GM23248 (cell line): Measurements from ENCODE around the gene ALKBH1. TPM values are rescaled to one million over a fixed set of nuclear protein-coding genes. Genes with fewer than 3 reads are reported as not detected.

Experiments
- DNase-seq: peaks from one replicate; pipeline ENCODE4 v3.0.0-alpha.2; 2015
- H2AFZ ChIP-seq: fragments of 200-600 bp; sonication (generic); 2 replicates; pipeline ENCODE4 v1.6.1; 2016; ENCODE audit warnings: antibody characterized with exemption
- H3F3A ChIP-seq: fragments of 200-600 bp; sonication (generic); 2 replicates; pipeline ENCODE4 v1.6.1; 2016; ENCODE audit warnings: mild to moderate bottlenecking, antibody characterized with exemption, mixed run types; ENCODE audit not compliant: insufficient read depth
- H3K27ac ChIP-seq: fragments of 200-600 bp; sonication (generic); 2 replicates; pipeline ENCODE4 v1.5.1; 2016; ENCODE audit warnings: mild to moderate bottlenecking
- H3K27me3 ChIP-seq: fragments of 200-600 bp; sonication (generic); replicated peaks from 2 replicates; pipeline ENCODE4 v1.6.1; 2016; ENCODE audit warnings: mild to moderate bottlenecking; ENCODE audit not compliant: insufficient read depth
- H3K36me3 ChIP-seq: fragments of 200-600 bp; sonication (generic); 2 replicates; pipeline ENCODE4 v1.6.1; 2016; ENCODE audit warnings: low read depth, mild to moderate bottlenecking
- H3K4me1 ChIP-seq: fragments of 200-600 bp; sonication (generic); 2 replicates; pipeline ENCODE4 v1.6.1; 2016; ENCODE audit warnings: mild to moderate bottlenecking; ENCODE audit not compliant: insufficient read depth
- H3K4me2 ChIP-seq: fragments of 200-600 bp; sonication (generic); one replicate; pipeline ENCODE4 v1.6.1; 2016; ENCODE audit warnings: mild to moderate bottlenecking; ENCODE audit not compliant: unreplicated experiment
- H3K4me3 ChIP-seq: fragments of 200-600 bp; sonication (generic); 2 replicates; pipeline ENCODE4 v1.5.1; 2016; ENCODE audit warnings: mild to moderate bottlenecking
- H3K79me2 ChIP-seq: fragments of 200-600 bp; sonication (generic); 2 replicates; pipeline ENCODE4 v1.6.1; 2016; ENCODE audit warnings: mild to moderate bottlenecking; ENCODE audit not compliant: insufficient read depth
- H3K9ac ChIP-seq: fragments of 200-600 bp; sonication (generic); 2 replicates; pipeline ENCODE4 v1.6.1; 2016; ENCODE audit warnings: mild to moderate bottlenecking
- H3K9me2 ChIP-seq: fragments of 200-600 bp; sonication (generic); 2 replicates; pipeline ENCODE4 v1.6.1; 2016; ENCODE audit warnings: mixed run types, mild to moderate bottlenecking, moderate library complexity; ENCODE audit not compliant: insufficient read depth
- H3K9me3 ChIP-seq: fragments of 200-600 bp; sonication (generic); one replicate; pipeline ENCODE4 v1.6.1; 2017; ENCODE audit warnings: low read depth
- H4K20me1 ChIP-seq: fragments of 200-600 bp; sonication (generic); 2 replicates; pipeline ENCODE4 v1.6.0; 2016; ENCODE audit not compliant: insufficient read depth
- EZH2 ChIP-seq: fragments of 200-600 bp; sonication (generic); IDR thresholded peaks from 2 replicates; pipeline ENCODE4 v1.6.1; 2018; ENCODE audit warnings: antibody characterized with exemption, mild to moderate bottlenecking; ENCODE audit not compliant: insufficient read depth, poor library complexity, severe bottlenecking
- EZH2phosphoT487 ChIP-seq: fragments of 200-600 bp; sonication (generic); IDR thresholded peaks from 2 replicates; pipeline ENCODE4 v1.6.1; 2018; ENCODE audit warnings: antibody characterized with exemption, moderate library complexity, mild to moderate bottlenecking, low read depth; ENCODE audit not compliant: insufficient read depth
- WGBS, 2 experiments: methylation state at CpG; one replicate each; pipeline ENCODE4 v1.1.6; 2015 to 2017; ENCODE audit warnings: low lambda C conversion rate in 2 of 2, low coverage in 1 of 2; ENCODE audit errors: missing lambda C conversion rate in 2 of 2; 5-methylcytosine and 5-hydroxymethylcytosine counted together
- in situ Hi-C: fragments of 300-500 bp; cut with MboI; formaldehyde crosslinking; loops from 2 replicates; pipeline ENCODE4 v1.15.0; 2020
- polyA plus RNA-seq: library from polyadenylated mRNA; unstranded; fragments of >200 nt; fragmentation: Nextera tagmentation; extraction: Ambion mirVana; gene quantifications from 2 replicates; pipeline ENCODE4 v1.2.1, GENCODE V29; 2016
- total RNA-seq: library from RNA; depleted of rRNA; stranded (reverse); fragments of >200 nt; shearing (Covaris generic); gene quantifications from 2 replicates; pipeline ENCODE4 v1.2.3, GENCODE V29; 2014

ALKBH1 gene
- total and polyA plus RNA-seq, 2 experiments from 2014 or later, result 10.2 to 13.4 TPM

GRCh38 chr14:77722301-77722700, 14.5 kb upstream of the ALKBH1 start:
- no peak overlapping the region for H2AFZ ChIP-seq
- in situ Hi-C loops, result no loop called here
- H4K20me1 ChIP-seq, result no peaks in the 10 kb centered on the region
- H3K27me3 ChIP-seq, result no peaks in the 10 kb centered on the region
- H3F3A ChIP-seq, result peaks cover 32% of the 10 kb centered on the region
- H3K4me1 ChIP-seq, result no peaks in the 10 kb centered on the region
- 97% methylated on average over 3 of the region's 3 CpGs for WGBS, 2 experiments
- peaks cover 30% of the 10 kb centered on the region; the same call in 1 of the 2 replicates for H3K79me2 ChIP-seq
- H3K4me2 ChIP-seq, result no peak overlapping the region
- no peaks in the 10 kb centered on the region for H3K9me3 ChIP-seq
- no peak overlapping the region for H3K4me3 ChIP-seq
- no peaks in the 10 kb centered on the region for H3K9me2 ChIP-seq
- H3K9ac ChIP-seq, result no peak overlapping the region
- peaks cover 84% of the 10 kb centered on the region for H3K36me3 ChIP-seq
- TF ChIP-seq EZH2phosphoT487, result no peak
- no peak for DNase-seq
- no peak overlapping the region for H3K27ac ChIP-seq

GRCh38 chr14:77721437-77721836, 13.6 kb upstream of the ALKBH1 start:
- Histone ChIP-seq H3K79me2 (peaks cover 26% of the 10 kb centered on the region; the same call in 1 of the 2 replicates), H2AFZ (no peak overlapping the region), H3K4me3 (no peak overlapping the region), H3K9ac (no peak overlapping the region), H3K27ac (no peak overlapping the region), H3K27me3 (no peaks in the 10 kb centered on the region), H3K4me2 (no peak overlapping the region), H3K9me2 (no peaks in the 10 kb centered on the region), H3K9me3 (no peaks in the 10 kb centered on the region), H3K4me1 (no peaks in the 10 kb centered on the region), H3K36me3 (peaks cover 86% of the 10 kb centered on the region), H3F3A (peaks cover 35% of the 10 kb centered on the region), H4K20me1 (no peaks in the 10 kb centered on the region)
- in situ Hi-C loops, result no loop called here
- DNase-seq, result no peak
- no peak for TF ChIP-seq EZH2phosphoT487
- TF ChIP-seq EZH2, result no peak
- 74 to 79% methylated on average over 5 of the region's 5 CpGs for WGBS, 2 experiments

- H3K27ac ChIP-seq, result no peak overlapping the region
- TF ChIP-seq EZH2 (no peak), EZH2phosphoT487 (no peak)
- WGBS, 2 experiments, result 95 to 97% methylated on average over 5 of the region's 5 CpGs
- no peak for DNase-seq
- in situ Hi-C loops, result no loop called here
- H3K4me2 ChIP-seq, result no peak overlapping the region
- no peak overlapping the region for H3K4me3 ChIP-seq
- H3K9me3 ChIP-seq, result no peaks in the 10 kb centered on the region
- peaks cover 41% of the 10 kb centered on the region for H3K79me2 ChIP-seq
- no peaks in the 10 kb centered on the region for H4K20me1 ChIP-seq
- no peaks in the 10 kb centered on the region for H3K9me2 ChIP-seq
- peaks cover 45% of the 10 kb centered on the region for H3F3A ChIP-seq
- no peak overlapping the region for H3K9ac ChIP-seq
- peaks cover 80% of the 10 kb centered on the region for H3K36me3 ChIP-seq
- H2AFZ ChIP-seq, result no peak overlapping the region
- no peaks in the 10 kb centered on the region for H3K27me3 ChIP-seq
- H3K4me1 ChIP-seq, result no peaks in the 10 kb centered on the region
Observed at GRCh38 chr14:77717608-77718305, 9.9 kb upstream of the ALKBH1 start.

GRCh38 chr14:77714926-77715325, 7.1 kb upstream of the ALKBH1 start:
- Histone ChIP-seq H3K27ac (no peak overlapping the region), H3K4me1 (no peaks in the 10 kb centered on the region; the same call in 1 of the 2 replicates), H3K9me2 (no peaks in the 10 kb centered on the region), H3K4me2 (no peak overlapping the region), H3F3A (peaks cover 26% of the 10 kb centered on the region), H3K4me3 (no peak overlapping the region), H3K27me3 (no peaks in the 10 kb centered on the region), H3K9ac (no peak overlapping the region), H2AFZ (no peak overlapping the region), H4K20me1 (no peaks in the 10 kb centered on the region), H3K79me2 (peaks cover 64% of the 10 kb centered on the region), H3K36me3 (peaks cover 66% of the 10 kb centered on the region), H3K9me3 (no peaks in the 10 kb centered on the region)
- no peak for DNase-seq
- in situ Hi-C loops, result no loop called here
- no peak for TF ChIP-seq EZH2phosphoT487
- TF ChIP-seq EZH2, result no peak
- WGBS, 2 experiments, result 96 to 98% methylated on average over 6 of the region's 6 CpGs
